ENCODE measurements around the gene UNC119. TPM values are rescaled to one million over a fixed set of nuclear protein-coding genes. Genes with fewer than 3 reads are reported as not detected.

Gene UNC119
- total RNA-seq, 4 donors from 2014 or later, result 16.1 to 36.3 (median 23.2) TPM

GRCh38 chr17:28513476-28513875 is 38.9 kb downstream of the UNC119 start:
- no peaks in the 10 kb centered on the region for H3K9me3 ChIP-seq
- DNase-seq (ENCODE audit: extremely low spot score), result no peak
- no peaks in the 10 kb centered on the region for H3K4me1 ChIP-seq
- intact Hi-C loops (cut with DNase I), result no loop called here
- H3K36me3 ChIP-seq, result no peaks in the 10 kb centered on the region
- H3K4me3 ChIP-seq, result no peak overlapping the region
- peaks cover 0 to 62% (median 2%) of the 10 kb centered on the region in 4 donors for H3K27me3 ChIP-seq
- no peak for TF ChIP-seq EP300 (IDR thresholded peaks at IDR 0.05)
- TF ChIP-seq POLR2A (IDR thresholded peaks at IDR 0.05; ENCODE audit: low read depth), result no peak
- TF ChIP-seq, protein P1, sequence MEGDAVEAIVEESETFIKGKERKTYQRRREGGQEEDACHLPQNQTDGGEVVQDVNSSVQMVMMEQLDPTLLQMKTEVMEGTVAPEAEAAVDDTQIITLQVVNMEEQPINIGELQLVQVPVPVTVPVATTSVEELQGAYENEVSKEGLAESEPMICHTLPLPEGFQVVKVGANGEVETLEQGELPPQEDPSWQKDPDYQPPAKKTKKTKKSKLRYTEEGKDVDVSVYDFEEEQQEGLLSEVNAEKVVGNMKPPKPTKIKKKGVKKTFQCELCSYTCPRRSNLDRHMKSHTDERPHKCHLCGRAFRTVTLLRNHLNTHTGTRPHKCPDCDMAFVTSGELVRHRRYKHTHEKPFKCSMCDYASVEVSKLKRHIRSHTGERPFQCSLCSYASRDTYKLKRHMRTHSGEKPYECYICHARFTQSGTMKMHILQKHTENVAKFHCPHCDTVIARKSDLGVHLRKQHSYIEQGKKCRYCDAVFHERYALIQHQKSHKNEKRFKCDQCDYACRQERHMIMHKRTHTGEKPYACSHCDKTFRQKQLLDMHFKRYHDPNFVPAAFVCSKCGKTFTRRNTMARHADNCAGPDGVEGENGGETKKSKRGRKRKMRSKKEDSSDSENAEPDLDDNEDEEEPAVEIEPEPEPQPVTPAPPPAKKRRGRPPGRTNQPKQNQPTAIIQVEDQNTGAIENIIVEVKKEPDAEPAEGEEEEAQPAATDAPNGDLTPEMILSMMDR (IDR thresholded peaks at IDR 0.05), result no peak
- no peak for TF ChIP-seq POLR2AphosphoS5 (IDR thresholded peaks at IDR 0.05)
- H3K27ac ChIP-seq (replicated peaks in 1 of 4), result no peak overlapping the region
- 73% methylated on average over 7 of the region's 7 CpGs for WGBS

GRCh38 chr17:28511858-28512461 is 40.5 kb downstream of the UNC119 start:
- Histone ChIP-seq H3K4me3 (no peak overlapping the region), H3K4me1 (peaks cover 0 to 4% (median 0%) of the 10 kb centered on the region in 4 donors), H3K36me3 (no peaks in the 10 kb centered on the region), H3K27ac (replicated peaks in 1 of 4) (no peak overlapping the region), H3K27me3 (peaks cover 0 to 78% (median 4%) of the 10 kb centered on the region in 4 donors), H3K9me3 (no peaks in the 10 kb centered on the region)
- DNase-seq (ENCODE audit: extremely low spot score), result no peak
- intact Hi-C loops (cut with DNase I), result no loop called here
- TF ChIP-seq POLR2AphosphoS5 (IDR thresholded peaks at IDR 0.05) (no peak), EP300 (IDR thresholded peaks at IDR 0.05) (no peak), POLR2A (IDR thresholded peaks at IDR 0.05; ENCODE audit: low read depth) (no peak)
- TF ChIP-seq, protein P1 (IDR thresholded peaks at IDR 0.05), result no peak
- 100% methylated on average over 1 of the region's 3 CpGs for WGBS

DNA sequence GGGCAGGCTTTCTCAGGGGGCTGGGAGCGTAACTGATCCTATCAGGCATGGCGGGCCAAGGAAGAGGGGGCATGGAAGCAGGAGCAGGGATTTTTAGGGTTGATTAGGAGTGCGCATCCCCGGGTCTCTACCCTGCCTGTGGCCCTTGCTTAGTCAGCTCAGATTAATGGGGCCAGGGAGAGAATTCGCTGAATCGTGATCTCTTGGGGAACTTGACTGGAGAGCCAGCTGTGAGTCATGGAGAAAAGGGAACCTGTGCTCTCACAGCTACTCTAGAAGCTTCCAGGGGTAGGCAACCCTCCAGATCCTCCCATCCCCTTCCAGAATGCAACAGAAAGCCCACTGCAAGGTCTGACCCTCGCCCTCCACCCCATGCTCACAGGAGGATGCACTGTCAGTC is 42.6 kb downstream of the UNC119 start:
- Histone ChIP-seq H3K27ac (replicated peaks in 1 of 4) (no peak overlapping the region), H3K4me1 (peaks cover 0 to 4% (median 0%) of the 10 kb centered on the region in 4 donors), H3K36me3 (no peaks in the 10 kb centered on the region), H3K9me3 (no peaks in the 10 kb centered on the region), H3K27me3 (peaks cover 0 to 96% (median 4%) of the 10 kb centered on the region in 4 donors), H3K4me3 (no peak overlapping the region)
- WGBS, result 76% methylated on average over 4 of the region's 7 CpGs
- intact Hi-C loops (cut with DNase I), result no loop called here
- TF ChIP-seq POLR2A (IDR thresholded peaks at IDR 0.05; ENCODE audit: low read depth), result no peak
- TF ChIP-seq, protein P1 (IDR thresholded peaks at IDR 0.05), result no peak
- no peak for TF ChIP-seq EP300 (IDR thresholded peaks at IDR 0.05)
- no peak for TF ChIP-seq POLR2AphosphoS5 (IDR thresholded peaks at IDR 0.05)
- DNase-seq (ENCODE audit: extremely low spot score), result no peak

GRCh38 chr17:28508211-28508724 is 44.2 kb downstream of the UNC119 start:
- Histone ChIP-seq H3K9me3 (no peaks in the 10 kb centered on the region), H3K4me1 (peaks cover 0 to 4% (median 0%) of the 10 kb centered on the region in 4 donors), H3K4me3 (no peak overlapping the region), H3K36me3 (no peaks in the 10 kb centered on the region), H3K27ac (replicated peaks in 1 of 4) (no peak overlapping the region), H3K27me3 (peaks cover 0 to 81% (median 4%) of the 10 kb centered on the region in 4 donors)
- 61% methylated on average over 10 of the region's 11 CpGs for WGBS
- DNase-seq (ENCODE audit: extremely low spot score), result no peak
- intact Hi-C loops (cut with DNase I), result no loop called here
- TF ChIP-seq EP300 (IDR thresholded peaks at IDR 0.05) (no peak), POLR2A (IDR thresholded peaks at IDR 0.05; ENCODE audit: low read depth) (no peak), POLR2AphosphoS5 (IDR thresholded peaks at IDR 0.05) (no peak)
- TF ChIP-seq, protein P1 (IDR thresholded peaks at IDR 0.05), result no peak
